Activated T-cell treated with anti-CD3 and anti-CD28 coated beads, Interleukin-2, amount 50 U/mL, for 24 hours (primary cell): Measurements from ENCODE around the gene C1orf87.
"Not testable (repeated sequence)": the region's sequence is repeated elsewhere in the genome, so short reads cannot be mapped to it uniquely, and the experiment has no call there.

ENCODE experiments used
- DNase-seq: peaks from one replicate; pipeline ENCODE4 v3.0.0-alpha.2; 2020
- H3K27ac Mint-ChIP-seq: 2 replicates; pipeline ENCODE4 v1.8.0; 2020; ENCODE audit warnings: mild to moderate bottlenecking, mixed read lengths
- H3K27me3 Mint-ChIP-seq: 2 replicates; pipeline ENCODE4 v1.8.0; 2020; ENCODE audit warnings: mixed read lengths
- H3K36me3 Mint-ChIP-seq: 2 replicates; pipeline ENCODE4 v1.8.0; 2020; ENCODE audit warnings: low read depth, mixed read lengths
- H3K4me1 Mint-ChIP-seq: 2 replicates; pipeline ENCODE4 v1.8.0; 2020; ENCODE audit warnings: low read depth, mixed read lengths
- H3K4me3 Mint-ChIP-seq: 2 replicates; pipeline ENCODE4 v1.8.0; 2020; ENCODE audit warnings: mild to moderate bottlenecking, moderate library complexity, mixed read lengths
- H3K9me3 Mint-ChIP-seq: 2 replicates; pipeline ENCODE4 v1.8.0; 2020; ENCODE audit warnings: mixed read lengths

Gene C1orf87

DNA sequence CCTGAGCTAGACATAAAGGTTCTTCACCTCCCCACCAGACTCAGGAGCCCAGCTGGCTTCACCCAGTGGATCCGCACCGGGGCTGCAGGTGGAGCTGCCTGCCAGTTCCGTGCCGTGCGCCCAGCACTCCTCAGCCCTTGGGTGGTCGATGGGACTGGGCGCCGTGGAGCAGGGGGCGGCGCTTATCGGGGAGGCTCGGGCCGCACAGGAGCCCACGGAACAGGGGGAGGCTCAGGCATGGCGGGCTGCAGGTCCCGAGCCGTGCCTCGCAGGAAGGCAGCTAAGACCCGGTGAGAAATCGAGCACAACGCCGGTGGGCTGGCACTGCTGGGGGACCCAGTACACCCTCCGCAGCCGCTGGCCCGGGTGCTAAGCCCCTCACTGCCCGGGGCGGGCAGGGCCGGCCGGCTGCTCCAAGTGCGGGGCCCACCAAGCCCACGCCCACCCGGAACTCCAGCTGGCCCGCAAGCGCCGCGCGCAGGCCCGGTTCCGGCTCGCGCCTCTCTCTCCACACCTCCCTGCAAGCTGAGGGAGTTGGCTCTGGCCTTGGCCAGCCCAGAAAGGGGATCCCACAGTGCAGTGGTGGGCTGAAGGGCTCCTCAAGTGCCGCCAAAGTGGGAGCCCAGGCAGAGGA, 103.9 kb downstream of the C1orf87 start:
- H3K4me3 Mint-ChIP-seq, DNase-seq, H3K4me1 Mint-ChIP-seq, H3K9me3 Mint-ChIP-seq, H3K27ac Mint-ChIP-seq, H3K36me3 Mint-ChIP-seq: not testable (repeated sequence)
- H3K27me3 Mint-ChIP-seq: peaks cover 14% of the 10 kb centered on the region

DNA sequence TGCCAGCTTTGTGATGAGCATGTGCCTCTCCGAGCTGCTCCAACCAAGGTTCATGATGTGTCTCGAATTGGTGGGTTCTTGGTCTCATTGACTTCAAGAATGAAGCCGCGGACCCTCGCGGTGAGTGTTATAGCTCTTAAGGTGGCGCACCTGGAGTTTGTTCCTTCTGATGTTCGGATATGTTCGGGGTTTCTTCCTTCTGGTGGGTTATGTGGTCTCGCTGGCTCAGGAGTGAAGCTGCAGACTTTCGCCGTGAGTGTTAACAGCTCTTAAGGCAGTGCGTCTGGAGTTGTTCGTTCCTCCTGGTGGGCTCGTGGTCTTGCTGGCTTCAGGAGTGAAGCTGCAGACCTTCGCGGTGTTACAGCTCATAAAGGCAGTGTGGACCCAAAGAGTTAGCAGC, 104.8 kb downstream of the C1orf87 start:
- H3K4me3 Mint-ChIP-seq, DNase-seq, H3K36me3 Mint-ChIP-seq, H3K4me1 Mint-ChIP-seq, H3K27ac Mint-ChIP-seq, H3K9me3 Mint-ChIP-seq: not testable (repeated sequence)
- H3K27me3 Mint-ChIP-seq: peaks cover 14% of the 10 kb centered on the region

DNA sequence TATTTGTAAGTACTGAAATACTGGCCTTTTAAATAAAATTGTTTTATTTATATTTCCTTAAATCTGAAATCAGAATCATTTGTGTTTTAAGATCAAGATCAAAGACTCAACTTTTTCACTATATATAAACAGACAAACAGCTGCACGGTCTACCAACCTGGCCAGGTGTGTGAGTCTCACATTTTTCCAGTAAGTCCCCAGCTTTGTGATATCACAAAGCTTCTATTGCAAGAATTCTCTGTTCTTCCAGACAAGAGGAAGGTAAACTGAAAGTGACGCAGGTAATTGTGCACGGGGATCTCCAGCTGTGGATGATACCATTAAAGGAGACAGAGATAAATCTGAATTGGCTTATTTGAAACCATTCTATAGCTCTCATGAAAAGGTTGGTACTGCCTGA, 105.8 kb downstream of the C1orf87 start:
- peaks cover 7% of the 10 kb centered on the region for H3K27me3 Mint-ChIP-seq
- no peaks in the 10 kb centered on the region for H3K36me3 Mint-ChIP-seq
- no peak for DNase-seq
- H3K4me3 Mint-ChIP-seq: no peak overlapping the region
- H3K9me3 Mint-ChIP-seq: no peaks in the 10 kb centered on the region
- H3K27ac Mint-ChIP-seq: no peak overlapping the region
- peaks cover 4% of the 10 kb centered on the region for H3K4me1 Mint-ChIP-seq

DNA sequence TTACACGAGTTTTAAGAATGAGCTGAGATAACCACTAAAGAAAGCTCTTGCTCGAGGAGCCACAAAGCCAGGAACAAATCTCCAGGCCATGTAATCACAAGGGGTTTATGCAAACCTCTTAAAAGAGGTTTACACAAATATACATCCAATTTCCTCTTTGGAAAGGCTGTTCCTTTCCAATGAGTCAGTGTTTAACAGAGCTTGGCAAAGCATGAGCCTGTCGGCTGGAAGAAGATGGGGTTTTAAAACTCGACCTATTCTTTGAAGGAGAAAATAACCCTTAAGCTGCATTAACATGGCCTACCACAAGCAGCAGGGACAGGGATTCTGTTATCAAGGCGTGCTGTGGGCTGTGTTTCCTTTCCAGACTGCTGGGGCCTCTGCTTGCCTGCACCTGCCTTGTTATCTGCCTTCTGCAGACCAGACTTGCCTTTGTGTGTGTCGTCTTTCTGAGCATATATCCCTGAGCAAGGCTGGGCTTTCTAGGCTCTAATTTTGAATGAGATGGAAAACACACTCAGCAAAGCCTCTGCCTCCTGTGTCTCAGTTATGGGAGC, 106.4 kb downstream of the C1orf87 start:
- Mint-ChIP-seq H3K4me3 (no peak overlapping the region), H3K4me1 (peaks cover 4% of the 10 kb centered on the region), H3K36me3 (no peaks in the 10 kb centered on the region), H3K27me3 (peaks cover 6% of the 10 kb centered on the region), H3K9me3 (no peaks in the 10 kb centered on the region), H3K27ac (no peak overlapping the region)
- DNase-seq: no peak

DNA sequence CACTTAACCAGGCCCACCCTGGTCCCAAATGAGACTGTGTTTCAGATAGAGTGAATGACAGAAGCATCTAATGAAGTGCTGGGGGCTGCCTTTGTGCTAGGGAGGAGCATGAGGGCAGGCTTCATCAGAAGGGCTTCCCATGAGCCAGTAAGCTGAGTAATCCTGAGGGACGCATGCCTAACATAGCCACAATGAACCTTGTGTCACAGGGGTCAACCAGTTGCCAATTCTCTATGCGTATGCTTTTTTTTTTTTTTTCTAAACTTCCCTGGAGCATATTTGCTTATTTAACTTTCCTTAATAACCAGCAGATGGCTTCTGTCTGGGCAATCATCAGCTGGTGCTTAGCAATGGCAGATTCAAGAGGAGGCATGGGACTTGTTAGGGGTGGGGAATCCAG, 121.5 kb downstream of the C1orf87 start:
- no peaks in the 10 kb centered on the region for H3K4me1 Mint-ChIP-seq
- no peaks in the 10 kb centered on the region for H3K9me3 Mint-ChIP-seq
- H3K4me3 Mint-ChIP-seq: no peak overlapping the region
- H3K27ac Mint-ChIP-seq: no peak overlapping the region
- DNase-seq: no peak
- H3K27me3 Mint-ChIP-seq: peaks cover 4% of the 10 kb centered on the region
- no peaks in the 10 kb centered on the region for H3K36me3 Mint-ChIP-seq

DNA sequence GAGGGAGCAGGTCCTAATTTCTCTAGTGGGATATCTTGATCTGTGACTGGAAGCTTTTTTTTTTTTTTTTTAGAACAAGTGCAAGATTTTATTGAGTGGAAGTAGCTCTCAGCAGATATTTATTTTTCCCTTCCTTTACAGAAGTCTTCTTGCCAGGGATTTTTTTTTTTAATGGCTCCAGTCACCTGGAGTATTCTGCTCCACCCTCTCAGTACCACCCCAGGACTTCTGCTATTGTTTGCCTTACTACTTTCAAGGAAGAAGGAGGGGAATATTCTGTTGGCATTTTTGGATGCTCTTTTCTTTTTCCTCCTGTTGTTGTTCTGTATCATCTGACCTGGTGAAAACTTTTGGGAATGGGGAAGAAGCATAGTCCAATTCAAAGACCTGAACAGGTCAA, 123.9 kb downstream of the C1orf87 start:
- peaks cover 4% of the 10 kb centered on the region for H3K27me3 Mint-ChIP-seq
- H3K9me3 Mint-ChIP-seq: no peaks in the 10 kb centered on the region
- no peak overlapping the region for H3K27ac Mint-ChIP-seq
- no peak for DNase-seq
- H3K36me3 Mint-ChIP-seq: no peaks in the 10 kb centered on the region
- H3K4me3 Mint-ChIP-seq: no peak overlapping the region
- H3K4me1 Mint-ChIP-seq: no peaks in the 10 kb centered on the region

DNA sequence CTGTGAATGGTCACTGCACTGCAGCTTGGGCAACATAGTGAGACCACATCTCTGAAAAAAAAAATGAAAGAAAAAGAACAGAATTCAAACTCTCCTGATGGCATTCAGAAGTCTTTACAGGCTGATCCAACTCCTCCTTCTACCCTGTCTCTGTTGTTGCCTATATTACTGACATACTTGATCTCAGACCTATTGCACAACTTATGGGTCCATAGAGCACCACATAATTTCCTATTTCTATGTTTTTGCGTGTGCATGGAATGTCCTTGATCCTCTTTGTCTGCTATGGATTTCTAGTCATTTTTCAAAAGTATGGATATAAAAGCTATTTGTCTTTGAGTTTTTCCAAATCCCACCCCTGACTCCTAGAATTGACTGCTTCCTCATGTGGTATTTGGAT, 124.6 kb downstream of the C1orf87 start:
- Mint-ChIP-seq H3K9me3 (no peaks in the 10 kb centered on the region), H3K27ac (no peak overlapping the region), H3K4me3 (no peak overlapping the region), H3K36me3 (no peaks in the 10 kb centered on the region), H3K27me3 (peaks cover 4% of the 10 kb centered on the region), H3K4me1 (no peaks in the 10 kb centered on the region)
- DNase-seq: no peak

DNA sequence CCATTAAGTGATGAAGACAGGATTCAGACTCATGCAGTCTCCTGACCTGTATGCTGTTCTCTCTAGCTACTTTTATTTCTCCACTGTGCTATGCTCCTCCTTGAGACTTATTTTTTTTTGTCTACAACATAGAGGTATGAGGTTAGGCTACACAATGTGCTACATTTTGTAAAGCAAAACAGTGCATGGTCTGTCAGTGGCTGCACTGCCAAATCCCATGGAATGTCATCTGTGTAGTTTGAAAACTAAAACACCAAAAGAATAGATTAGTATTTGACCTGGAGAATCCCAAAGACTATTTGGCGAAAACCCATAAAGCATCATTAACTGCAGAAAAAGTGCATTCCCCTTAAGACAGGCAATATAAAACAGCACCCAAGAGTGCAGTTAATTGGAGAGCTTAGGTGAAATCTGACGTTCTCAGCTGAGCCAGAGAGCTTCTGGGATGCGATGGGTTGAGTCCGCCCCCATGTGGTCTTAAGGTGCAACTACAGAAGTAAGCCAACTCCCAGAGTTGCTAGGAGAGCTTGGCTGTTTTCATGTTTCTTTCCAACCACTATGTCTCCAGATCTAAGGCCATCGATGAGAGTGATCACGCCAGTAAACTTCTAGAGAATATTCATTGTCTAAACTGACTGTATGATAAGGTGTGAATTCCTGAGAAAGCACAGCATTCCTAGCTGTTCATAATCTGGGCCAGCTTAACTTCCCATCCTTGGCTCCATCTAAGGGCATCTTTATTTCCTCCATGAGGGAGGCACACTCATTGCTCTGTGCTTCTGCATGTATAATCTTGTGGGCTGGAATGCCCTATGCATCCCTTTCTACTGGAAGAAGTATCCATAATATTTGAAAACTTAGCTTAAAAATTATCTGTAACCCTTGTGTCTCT, 126.3 kb downstream of the C1orf87 start:
- Mint-ChIP-seq H3K27me3 (peaks cover 4% of the 10 kb centered on the region), H3K9me3 (no peaks in the 10 kb centered on the region), H3K4me3 (no peak overlapping the region), H3K36me3 (no peaks in the 10 kb centered on the region), H3K4me1 (no peaks in the 10 kb centered on the region), H3K27ac (no peak overlapping the region)
- peak; percentile 43 for DNase-seq

DNA sequence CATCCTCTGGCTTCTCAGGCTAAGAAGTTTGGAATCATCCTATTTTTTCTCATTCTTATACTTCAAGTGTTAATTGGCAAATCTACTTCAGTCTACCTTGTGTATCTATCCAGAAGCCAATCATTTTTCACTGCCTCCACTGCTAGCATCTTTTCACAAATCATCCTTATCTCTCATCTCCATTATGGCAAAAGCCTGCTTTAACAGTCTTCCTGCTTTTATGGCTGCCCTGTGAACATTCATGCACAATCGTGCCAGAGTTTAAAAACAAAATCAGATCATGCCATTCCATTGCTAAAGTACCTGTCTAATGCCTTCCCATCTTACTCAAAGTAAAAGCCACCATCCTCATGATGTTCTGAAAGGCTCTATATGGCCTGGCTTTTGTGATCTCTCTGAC, 127.8 kb downstream of the C1orf87 start:
- Mint-ChIP-seq H3K4me1 (no peaks in the 10 kb centered on the region), H3K27ac (no peak overlapping the region), H3K4me3 (no peak overlapping the region), H3K27me3 (peaks cover 4% of the 10 kb centered on the region), H3K9me3 (no peaks in the 10 kb centered on the region), H3K36me3 (no peaks in the 10 kb centered on the region)
- no peak for DNase-seq
